Liver (tissue), 9 donors: ENCODE results near the gene BARX2. TPM values are rescaled to one million over a fixed set of nuclear protein-coding genes. Genes with fewer than 3 reads are reported as not detected.

Experiments used
- DNase-seq: peaks from one replicate; pipeline ENCODE4 v3.0.0-alpha.2; 2017; ENCODE audit warnings: low spot score
- H3K27ac ChIP-seq, 2 donors: one replicate each; pipeline ENCODE4 v1.7.0; 2013; ENCODE audit warnings: inconsistent platforms in 2 of 2, low read length in 2 of 2, control low read depth in 1 of 2, low read depth in 1 of 2, mild to moderate bottlenecking in 1 of 2
- H3K27me3 ChIP-seq, 4 donors: one replicate each; pipeline versions ENCODE4 v1.6.1 to v1.7.0; 2013; ENCODE audit warnings: low read length in 3 of 4, inconsistent platforms in 1 of 4, mild to moderate bottlenecking in 1 of 4, moderate library complexity in 1 of 4; ENCODE audit not compliant: control insufficient read depth in 4 of 4, insufficient read depth in 4 of 4
- H3K36me3 ChIP-seq, 4 donors: one replicate each; pipeline versions ENCODE4 v1.6.1 to v1.7.0; 2013; ENCODE audit warnings: low read length in 3 of 4, mild to moderate bottlenecking in 3 of 4, low read depth in 1 of 4, moderate library complexity in 1 of 4; ENCODE audit not compliant: control insufficient read depth in 4 of 4, insufficient read depth in 3 of 4
- H3K4me1 ChIP-seq, 4 donors: one replicate each; pipeline versions ENCODE4 v1.6.1 to v1.7.0; 2013; ENCODE audit warnings: low read length in 3 of 4, mild to moderate bottlenecking in 3 of 4, moderate library complexity in 1 of 4; ENCODE audit not compliant: control insufficient read depth in 4 of 4, insufficient read depth in 4 of 4
- H3K4me3 ChIP-seq, 3 donors: one replicate each; pipeline versions ENCODE4 v1.6.1 to v1.7.0; 2013; ENCODE audit warnings: low read length in 3 of 3, control low read depth in 1 of 3, low read depth in 1 of 3, mild to moderate bottlenecking in 1 of 3
- H3K9ac ChIP-seq, 2 donors: one replicate each; pipeline ENCODE4 v1.7.0; 2013; ENCODE audit warnings: low read length in 2 of 2, mild to moderate bottlenecking in 2 of 2, moderate library complexity in 2 of 2, control low read depth in 1 of 2, low read depth in 1 of 2
- H3K9me3 ChIP-seq, 4 donors: one replicate each; pipeline versions ENCODE4 v1.6.1 to v1.7.0; 2013; ENCODE audit warnings: low read length in 3 of 4; ENCODE audit not compliant: control insufficient read depth in 4 of 4
- EGR1 ChIP-seq, 2 donors: IDR thresholded peaks; 2 replicates each; pipeline ENCODE4 v1.6.1; 2016 to 2018; ENCODE audit warnings: antibody characterized with exemption in 2 of 2, low read depth in 2 of 2
- FOXA1 ChIP-seq: IDR thresholded peaks from 2 replicates; pipeline ENCODE4 v1.6.1; 2016; ENCODE audit warnings: antibody characterized with exemption
- FOXA2 ChIP-seq: IDR thresholded peaks from 2 replicates; pipeline ENCODE4 v1.6.1; 2016; ENCODE audit warnings: antibody characterized with exemption
- GABPA ChIP-seq, 2 donors: IDR thresholded peaks in 1 of 2; conservative IDR thresholded peaks in 1 of 2; 2 replicates each; pipeline ENCODE4 v1.6.1; 2016; ENCODE audit warnings: antibody characterized with exemption in 2 of 2, mild to moderate bottlenecking in 1 of 2, moderate library complexity in 1 of 2
- HNF4A ChIP-seq, 2 donors: conservative IDR thresholded peaks; 2 replicates each; pipeline ENCODE4 v1.6.1; 2016; ENCODE audit warnings: antibody characterized with exemption in 2 of 2, mild to moderate bottlenecking in 2 of 2
- HNF4G ChIP-seq: IDR thresholded peaks from 2 replicates; pipeline ENCODE4 v1.6.1; 2016; ENCODE audit warnings: antibody characterized with exemption
- JUND ChIP-seq, 2 donors: IDR thresholded peaks; 2 replicates each; pipeline ENCODE4 v1.6.1; 2016; ENCODE audit warnings: antibody characterized with exemption in 2 of 2
- NR2F2 ChIP-seq: IDR thresholded peaks from 2 replicates; pipeline ENCODE4 v1.6.1; 2016; ENCODE audit warnings: antibody characterized with exemption
- RAD21 ChIP-seq, 2 donors: IDR thresholded peaks; 2 replicates each; pipeline ENCODE4 v1.6.1; 2016; ENCODE audit warnings: antibody characterized with exemption in 2 of 2, mild to moderate bottlenecking in 2 of 2
- RXRA ChIP-seq, 2 donors: IDR thresholded peaks; 2 replicates each; pipeline ENCODE4 v1.6.1; 2017 to 2018; ENCODE audit warnings: antibody characterized with exemption in 2 of 2, mild to moderate bottlenecking in 1 of 2
- SP1 ChIP-seq: IDR thresholded peaks from 2 replicates; pipeline ENCODE4 v1.6.1; 2018; ENCODE audit warnings: antibody characterized with exemption, mild to moderate bottlenecking
- TAF1 ChIP-seq: conservative IDR thresholded peaks from 2 replicates; pipeline ENCODE4 v1.6.1; 2016; ENCODE audit warnings: antibody characterized with exemption, mild to moderate bottlenecking
- WGBS: extraction: QIAGEN DNeasy Blood & Tissue Kit; methylation state at CpG from one replicate; pipeline ENCODE4 v1.1.7; 2013; 5-methylcytosine and 5-hydroxymethylcytosine counted together
- polyA plus RNA-seq, 2 donors: library from polyadenylated mRNA; stranded (reverse) in 1 of 2; unstranded in 1 of 2; fragments of 200-250 nt in 1 of 2; fragments of >200 nt in 1 of 2; fragmentation: Nextera tagmentation in 1 of 2; extraction: Ambion mirVana in 1 of 2; gene quantifications; one replicate each; pipeline versions ENCODE4 v1.2.1 to v1.2.3, GENCODE V29; 2013 to 2015
- total RNA-seq, 2 donors: library from RNA; depleted of rRNA; stranded (reverse); fragments of >200 nt; gene quantifications; one replicate each; pipeline ENCODE4 v1.2.3, GENCODE V29; 2014
- TF ChIP-seq, protein P1 (sequence below): fragments of 150-350 bp; IDR thresholded peaks from 2 replicates; pipeline ENCODE4 v1.5.1; 2017; ENCODE audit warnings: improper control_type of control experiment, low read depth, low read length; ENCODE audit not compliant: missing input control
- TF ChIP-seq, protein P2 (sequence below): IDR thresholded peaks from 2 replicates; pipeline ENCODE4 v1.6.1; 2016; ENCODE audit warnings: antibody characterized with exemption
- TF ChIP-seq, protein P3 (sequence below): IDR thresholded peaks from 2 replicates; pipeline ENCODE4 v1.6.1; 2016; ENCODE audit warnings: antibody characterized with exemption
- TF ChIP-seq, protein P4 (sequence below): IDR thresholded peaks from 2 replicates; pipeline ENCODE4 v1.6.1; 2016; ENCODE audit warnings: antibody characterized with exemption
- TF ChIP-seq, protein P5 (sequence below): IDR thresholded peaks from 2 replicates; pipeline ENCODE4 v1.6.1; 2016; ENCODE audit warnings: antibody characterized with exemption, mild to moderate bottlenecking
- donor health status: healthy.
- donor health status: healthy.
- donor health status: healthy.
- donor health status: healthy.
- donor health status: healthy.

BARX2 gene
- total and polyA plus RNA-seq, 4 donors, result not detected

DNA sequence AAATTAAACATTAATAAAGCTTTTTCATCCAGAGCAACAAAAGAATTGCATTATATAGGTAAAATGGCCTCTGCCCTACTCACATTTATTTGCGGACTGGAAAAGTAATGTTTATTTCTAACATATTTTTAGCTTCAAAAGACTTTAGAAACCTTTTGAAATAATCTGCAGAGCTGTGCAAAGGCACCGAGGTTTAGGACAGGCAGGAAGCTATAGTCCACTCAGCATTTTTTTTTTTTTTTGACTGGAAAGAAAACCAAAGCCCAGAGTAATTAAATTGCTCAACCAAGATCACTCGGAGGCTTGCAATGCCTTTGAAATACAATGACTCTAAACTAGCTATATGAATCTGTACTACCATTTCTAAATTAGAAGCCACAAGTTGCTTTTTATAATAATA is 19.1 kb downstream of the BARX2 start:
- Histone ChIP-seq H3K4me1 (no peaks in the 10 kb centered on the region), H3K4me3 (no peak overlapping the region), H3K36me3 (no peaks in the 10 kb centered on the region), H3K9ac (no peak overlapping the region), H3K9me3 (no peaks in the 10 kb centered on the region), H3K27me3 (peaks cover 0 to 4% (median 0%) of the 10 kb centered on the region in 4 donors), H3K27ac (no peak overlapping the region)
- DNase-seq, result no peak
- WGBS, result 69% methylated on average over 3 of the region's 3 CpGs
- TF ChIP-seq NR2F2, result no peak
- no peak for TF ChIP-seq RXRA (IDR thresholded peaks at IDR 0.05)
- TF ChIP-seq, protein P1, sequence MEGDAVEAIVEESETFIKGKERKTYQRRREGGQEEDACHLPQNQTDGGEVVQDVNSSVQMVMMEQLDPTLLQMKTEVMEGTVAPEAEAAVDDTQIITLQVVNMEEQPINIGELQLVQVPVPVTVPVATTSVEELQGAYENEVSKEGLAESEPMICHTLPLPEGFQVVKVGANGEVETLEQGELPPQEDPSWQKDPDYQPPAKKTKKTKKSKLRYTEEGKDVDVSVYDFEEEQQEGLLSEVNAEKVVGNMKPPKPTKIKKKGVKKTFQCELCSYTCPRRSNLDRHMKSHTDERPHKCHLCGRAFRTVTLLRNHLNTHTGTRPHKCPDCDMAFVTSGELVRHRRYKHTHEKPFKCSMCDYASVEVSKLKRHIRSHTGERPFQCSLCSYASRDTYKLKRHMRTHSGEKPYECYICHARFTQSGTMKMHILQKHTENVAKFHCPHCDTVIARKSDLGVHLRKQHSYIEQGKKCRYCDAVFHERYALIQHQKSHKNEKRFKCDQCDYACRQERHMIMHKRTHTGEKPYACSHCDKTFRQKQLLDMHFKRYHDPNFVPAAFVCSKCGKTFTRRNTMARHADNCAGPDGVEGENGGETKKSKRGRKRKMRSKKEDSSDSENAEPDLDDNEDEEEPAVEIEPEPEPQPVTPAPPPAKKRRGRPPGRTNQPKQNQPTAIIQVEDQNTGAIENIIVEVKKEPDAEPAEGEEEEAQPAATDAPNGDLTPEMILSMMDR, result no peak
- no peak for TF ChIP-seq HNF4A (conservative IDR thresholded peaks at IDR 0.05)
- no peak for TF ChIP-seq JUND (IDR thresholded peaks at IDR 0.05)

DNA sequence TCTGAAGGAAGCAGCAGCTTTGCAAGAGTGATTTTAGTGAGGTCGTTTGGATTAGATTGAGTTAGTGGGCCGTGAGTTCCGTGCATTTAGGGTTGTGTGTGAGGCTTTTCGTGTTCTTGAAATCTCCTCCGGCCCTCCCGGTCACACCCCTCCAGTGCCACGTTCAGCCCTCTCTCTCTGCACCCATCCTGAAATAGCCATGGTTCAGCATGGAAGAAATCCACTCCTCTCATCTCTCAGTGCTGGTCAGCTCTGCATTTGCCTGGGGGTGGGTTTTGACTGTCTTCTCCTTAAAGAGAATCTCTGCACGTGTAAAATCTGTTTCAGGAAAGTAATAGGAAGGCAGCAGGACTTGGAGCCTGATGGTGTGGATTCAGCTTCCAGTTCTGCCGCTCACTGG is 19.8 kb downstream of the BARX2 start:
- no peak for TF ChIP-seq FOXA2
- TF ChIP-seq, protein P2, sequence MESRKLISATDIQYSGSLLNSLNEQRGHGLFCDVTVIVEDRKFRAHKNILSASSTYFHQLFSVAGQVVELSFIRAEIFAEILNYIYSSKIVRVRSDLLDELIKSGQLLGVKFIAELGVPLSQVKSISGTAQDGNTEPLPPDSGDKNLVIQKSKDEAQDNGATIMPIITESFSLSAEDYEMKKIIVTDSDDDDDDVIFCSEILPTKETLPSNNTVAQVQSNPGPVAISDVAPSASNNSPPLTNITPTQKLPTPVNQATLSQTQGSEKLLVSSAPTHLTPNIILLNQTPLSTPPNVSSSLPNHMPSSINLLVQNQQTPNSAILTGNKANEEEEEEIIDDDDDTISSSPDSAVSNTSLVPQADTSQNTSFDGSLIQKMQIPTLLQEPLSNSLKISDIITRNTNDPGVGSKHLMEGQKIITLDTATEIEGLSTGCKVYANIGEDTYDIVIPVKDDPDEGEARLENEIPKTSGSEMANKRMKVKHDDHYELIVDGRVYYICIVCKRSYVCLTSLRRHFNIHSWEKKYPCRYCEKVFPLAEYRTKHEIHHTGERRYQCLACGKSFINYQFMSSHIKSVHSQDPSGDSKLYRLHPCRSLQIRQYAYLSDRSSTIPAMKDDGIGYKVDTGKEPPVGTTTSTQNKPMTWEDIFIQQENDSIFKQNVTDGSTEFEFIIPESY, result no peak
- no peak overlapping the region for H3K27ac ChIP-seq
- no peaks in the 10 kb centered on the region for H3K9me3 ChIP-seq
- H3K9ac ChIP-seq, result no peak overlapping the region
- no peaks in the 10 kb centered on the region for H3K36me3 ChIP-seq
- peaks cover 0 to 4% (median 0%) of the 10 kb centered on the region in 4 donors for H3K27me3 ChIP-seq
- H3K4me3 ChIP-seq, result no peak overlapping the region
- no peaks in the 10 kb centered on the region for H3K4me1 ChIP-seq
- 61% methylated on average over 9 of the region's 9 CpGs for WGBS
- DNase-seq, result no peak

DNA sequence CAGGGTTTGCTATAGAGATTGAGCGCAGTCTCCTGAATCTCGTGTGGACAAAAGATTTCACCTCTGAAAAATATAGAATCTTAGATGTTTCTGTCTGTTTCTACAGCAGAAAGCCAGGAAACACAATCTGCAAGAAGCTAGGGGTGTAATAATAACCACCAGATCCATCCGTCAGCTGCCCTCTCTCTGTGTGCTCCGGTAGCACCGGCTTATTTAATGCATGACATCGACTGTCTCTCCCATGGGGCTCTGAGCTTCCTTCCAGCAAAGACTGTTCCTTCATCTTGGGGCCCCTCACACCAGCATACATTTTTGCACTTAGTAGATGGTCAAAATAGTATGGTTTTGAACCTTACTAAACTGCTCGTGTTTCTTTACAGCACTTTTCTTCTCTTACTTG is 20.2 kb downstream of the BARX2 start:
- no peak overlapping the region for H3K9ac ChIP-seq
- no peak overlapping the region for H3K27ac ChIP-seq
- H3K36me3 ChIP-seq, result no peaks in the 10 kb centered on the region
- H3K4me1 ChIP-seq, result no peaks in the 10 kb centered on the region
- peaks cover 0 to 4% (median 0%) of the 10 kb centered on the region in 4 donors for H3K27me3 ChIP-seq
- no peak for DNase-seq
- H3K9me3 ChIP-seq, result no peaks in the 10 kb centered on the region
- H3K4me3 ChIP-seq, result no peak overlapping the region
- 90% methylated on average over 7 of the region's 7 CpGs for WGBS
- TF ChIP-seq RAD21 (IDR thresholded peaks at IDR 0.05) (no peak), HNF4G (no peak), SP1 (no peak), TAF1 (no peak), FOXA2 (no peak), HNF4A (conservative IDR thresholded peaks at IDR 0.05) (no peak), EGR1 (IDR thresholded peaks at IDR 0.05; ENCODE audit: low read depth in 2 of 2) (no peak), RXRA (IDR thresholded peaks at IDR 0.05) (no peak), FOXA1 (no peak), GABPA (IDR thresholded peaks at IDR 0.05 in 1 of 2, conservative IDR thresholded peaks at IDR 0.05 in 1 of 2) (no peak), NR2F2 (no peak)
- TF ChIP-seq, protein P3, sequence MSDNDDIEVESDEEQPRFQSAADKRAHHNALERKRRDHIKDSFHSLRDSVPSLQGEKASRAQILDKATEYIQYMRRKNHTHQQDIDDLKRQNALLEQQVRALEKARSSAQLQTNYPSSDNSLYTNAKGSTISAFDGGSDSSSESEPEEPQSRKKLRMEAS, result no peak
- TF ChIP-seq, protein P4, sequence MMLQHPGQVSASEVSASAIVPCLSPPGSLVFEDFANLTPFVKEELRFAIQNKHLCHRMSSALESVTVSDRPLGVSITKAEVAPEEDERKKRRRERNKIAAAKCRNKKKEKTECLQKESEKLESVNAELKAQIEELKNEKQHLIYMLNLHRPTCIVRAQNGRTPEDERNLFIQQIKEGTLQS, result no peak
- TF ChIP-seq, protein P5, sequence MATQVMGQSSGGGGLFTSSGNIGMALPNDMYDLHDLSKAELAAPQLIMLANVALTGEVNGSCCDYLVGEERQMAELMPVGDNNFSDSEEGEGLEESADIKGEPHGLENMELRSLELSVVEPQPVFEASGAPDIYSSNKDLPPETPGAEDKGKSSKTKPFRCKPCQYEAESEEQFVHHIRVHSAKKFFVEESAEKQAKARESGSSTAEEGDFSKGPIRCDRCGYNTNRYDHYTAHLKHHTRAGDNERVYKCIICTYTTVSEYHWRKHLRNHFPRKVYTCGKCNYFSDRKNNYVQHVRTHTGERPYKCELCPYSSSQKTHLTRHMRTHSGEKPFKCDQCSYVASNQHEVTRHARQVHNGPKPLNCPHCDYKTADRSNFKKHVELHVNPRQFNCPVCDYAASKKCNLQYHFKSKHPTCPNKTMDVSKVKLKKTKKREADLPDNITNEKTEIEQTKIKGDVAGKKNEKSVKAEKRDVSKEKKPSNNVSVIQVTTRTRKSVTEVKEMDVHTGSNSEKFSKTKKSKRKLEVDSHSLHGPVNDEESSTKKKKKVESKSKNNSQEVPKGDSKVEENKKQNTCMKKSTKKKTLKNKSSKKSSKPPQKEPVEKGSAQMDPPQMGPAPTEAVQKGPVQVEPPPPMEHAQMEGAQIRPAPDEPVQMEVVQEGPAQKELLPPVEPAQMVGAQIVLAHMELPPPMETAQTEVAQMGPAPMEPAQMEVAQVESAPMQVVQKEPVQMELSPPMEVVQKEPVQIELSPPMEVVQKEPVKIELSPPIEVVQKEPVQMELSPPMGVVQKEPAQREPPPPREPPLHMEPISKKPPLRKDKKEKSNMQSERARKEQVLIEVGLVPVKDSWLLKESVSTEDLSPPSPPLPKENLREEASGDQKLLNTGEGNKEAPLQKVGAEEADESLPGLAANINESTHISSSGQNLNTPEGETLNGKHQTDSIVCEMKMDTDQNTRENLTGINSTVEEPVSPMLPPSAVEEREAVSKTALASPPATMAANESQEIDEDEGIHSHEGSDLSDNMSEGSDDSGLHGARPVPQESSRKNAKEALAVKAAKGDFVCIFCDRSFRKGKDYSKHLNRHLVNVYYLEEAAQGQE, result no peak
- TF ChIP-seq, protein P2, result no peak
